OCI-M2 (cell line): ENCODE measurements around the gene EFNA5.

Experiments used
- DNase-seq: peaks from one replicate; lab custom pipeline; 2025; ENCODE audit not compliant: unreplicated experiment; lab: John Stamatoyannopoulos, UW

EFNA5 gene

GRCh38 chr5:107572715-107573368 is 97.9 kb downstream of the EFNA5 start:
- DNase-seq = no peak

GRCh38 chr5:107571621-107572536 is 98.9 kb downstream of the EFNA5 start:
- peak; percentile 38 for DNase-seq

GRCh38 chr5:107570805-107571531 is 99.8 kb downstream of the EFNA5 start:
- DNase-seq = no peak

- no peak for DNase-seq
Observed at GRCh38 chr5:107570181-107570580, 100.6 kb downstream of the EFNA5 start.

GRCh38 chr5:107567901-107568671 is 102.7 kb downstream of the EFNA5 start:
- DNase-seq = no peak

- DNase-seq = no peak
Observed at GRCh38 chr5:107566986-107567385, 103.8 kb downstream of the EFNA5 start.

- no peak for DNase-seq
Observed at GRCh38 chr5:107565791-107566767, 104.7 kb downstream of the EFNA5 start.

GRCh38 chr5:107564931-107565372 is 105.8 kb downstream of the EFNA5 start:
- DNase-seq = no peak

- no peak for DNase-seq
Observed at GRCh38 chr5:107563959-107564544, 106.7 kb downstream of the EFNA5 start.

GRCh38 chr5:107560377-107560776 is 110.4 kb downstream of the EFNA5 start:
- no peak for DNase-seq

- no peak for DNase-seq
Observed at GRCh38 chr5:107558823-107559375, 111.8 kb downstream of the EFNA5 start.

GRCh38 chr5:107557051-107557658 is 113.6 kb downstream of the EFNA5 start:
- DNase-seq = no peak

- no peak for DNase-seq
Observed at GRCh38 chr5:107556575-107556974, 114.2 kb downstream of the EFNA5 start.

- DNase-seq = no peak
Observed at GRCh38 chr5:107555425-107556090, 115.2 kb downstream of the EFNA5 start.

- DNase-seq = no peak
Observed at GRCh38 chr5:107554776-107555424, 115.8 kb downstream of the EFNA5 start.

GRCh38 chr5:107553117-107553555 is 117.6 kb downstream of the EFNA5 start:
- no peak for DNase-seq

- no peak for DNase-seq
Observed at GRCh38 chr5:107551088-107551487, 119.6 kb downstream of the EFNA5 start.
